ELF-1 (cell line): ENCODE measurements around the gene GJE1.

ENCODE experiments used
- DNase-seq: peaks from one replicate; pipeline ENCODE4 v3.0.0-alpha.2; 2016; ENCODE audit warnings: low read depth, low spot score

Gene GJE1

DNA sequence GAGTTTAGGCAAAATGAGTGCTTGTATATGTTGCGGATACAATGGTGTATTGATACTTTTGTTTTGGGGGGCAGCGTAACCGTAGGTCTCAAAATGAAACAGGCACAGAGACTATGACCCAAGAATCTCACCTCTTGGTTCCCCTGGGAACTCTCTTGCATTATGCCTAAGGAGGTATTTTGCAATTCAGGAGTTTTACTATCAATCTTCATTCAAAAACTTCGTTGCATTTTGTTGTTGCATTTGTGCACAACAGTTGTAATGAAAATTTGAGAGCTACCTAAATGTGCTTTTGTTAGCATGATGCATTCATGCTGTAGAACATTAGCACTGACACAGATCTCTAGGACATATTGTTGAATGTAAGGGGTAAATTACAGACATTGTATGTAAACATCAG lies 32.5 kb downstream of the GJE1 start:
- DNase-seq, result no peak

DNA sequence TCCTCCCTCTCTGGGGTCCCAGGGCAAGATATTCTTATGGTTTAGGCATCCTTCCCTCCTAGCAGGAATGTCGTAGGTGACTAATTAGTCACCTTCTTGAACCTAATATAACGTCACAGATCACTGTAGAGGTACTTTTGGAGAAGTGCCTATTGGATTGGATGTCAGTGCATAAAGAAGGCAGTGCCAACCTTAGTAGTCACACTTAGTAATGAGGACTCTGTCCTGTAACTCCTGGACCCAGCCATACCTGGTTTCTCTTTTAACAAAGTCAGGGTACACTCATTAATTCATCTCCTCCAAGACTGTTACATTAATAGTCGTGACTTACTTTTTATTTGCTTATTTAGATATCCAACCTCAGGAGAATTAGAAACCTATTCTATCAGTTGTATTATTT lies 34.3 kb downstream of the GJE1 start:
- DNase-seq, result no peak

DNA sequence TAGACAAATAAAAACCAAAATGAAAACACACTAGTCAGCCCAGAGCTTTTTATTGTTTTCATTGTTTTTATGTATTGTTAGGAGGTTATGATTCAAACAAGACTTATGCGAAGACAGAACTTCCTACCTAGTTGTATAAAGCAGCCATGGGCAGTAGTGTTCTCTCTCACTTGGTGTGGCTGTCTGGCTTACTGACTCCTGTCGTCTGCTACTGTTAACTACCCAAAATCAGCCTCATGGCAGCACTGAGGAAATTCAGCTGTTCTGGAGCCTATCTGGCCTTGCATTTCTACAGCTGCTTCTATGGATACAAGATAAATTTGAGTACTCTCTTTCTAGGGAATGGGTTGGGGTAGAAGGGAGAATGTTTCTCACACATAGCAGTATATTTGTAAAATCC lies 34.8 kb downstream of the GJE1 start:
- DNase-seq, result no peak

DNA sequence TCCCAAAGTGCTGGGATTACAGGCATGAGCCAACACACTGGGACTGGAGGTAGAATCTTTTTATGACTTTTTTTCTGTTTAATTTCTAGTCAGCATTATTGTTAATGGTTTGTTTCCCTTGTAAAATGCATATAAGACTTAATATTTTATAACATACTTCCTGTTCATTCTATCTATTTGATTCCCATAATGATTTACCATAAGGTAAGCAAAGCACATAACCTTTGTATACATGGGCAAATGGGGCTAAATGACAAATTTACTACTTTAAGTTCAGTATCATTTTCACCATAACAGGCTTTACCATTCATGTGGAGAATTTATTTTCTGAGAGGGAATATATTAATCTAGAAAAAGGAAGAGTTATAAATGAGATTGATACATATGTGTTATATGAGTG lies 38.6 kb downstream of the GJE1 start:
- no peak for DNase-seq

DNA sequence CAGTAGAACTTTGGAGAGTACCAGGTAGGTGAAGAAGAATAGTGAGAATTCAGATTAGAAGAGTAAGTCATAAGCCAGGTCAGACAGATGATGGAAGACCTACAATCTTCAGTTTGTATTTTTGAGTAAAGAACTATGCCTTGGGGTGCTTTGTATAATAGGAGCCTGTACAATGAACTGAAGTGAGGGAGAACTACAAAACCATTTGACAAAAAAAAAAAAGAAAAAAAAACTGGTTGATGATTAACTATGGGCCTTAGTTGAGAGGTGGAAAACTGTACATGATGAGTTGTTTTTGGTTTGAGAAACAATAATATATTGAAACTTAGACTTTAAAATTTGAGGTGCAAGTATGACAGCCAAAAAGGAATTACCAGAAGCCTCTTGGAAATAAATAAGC lies 40.0 kb downstream of the GJE1 start:
- no peak for DNase-seq

DNA sequence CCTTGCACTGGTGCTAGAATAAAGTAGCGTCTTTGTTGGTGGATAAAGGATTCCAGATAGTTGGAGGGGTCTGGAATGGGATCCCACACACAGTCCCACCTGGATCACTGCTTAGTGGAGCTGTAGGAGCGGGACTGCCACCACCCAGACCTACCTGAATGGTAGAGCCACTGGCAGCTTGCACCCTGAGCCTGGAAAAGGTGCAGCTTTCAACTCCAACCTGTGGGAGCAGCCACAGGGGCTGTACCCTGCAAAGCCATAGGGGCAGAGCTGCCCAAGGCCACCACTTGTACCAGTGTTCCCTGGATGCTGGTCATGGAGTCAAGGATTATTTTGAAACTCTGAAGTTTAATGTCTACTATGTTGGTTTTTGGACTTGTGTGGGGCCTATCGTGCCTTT lies 41.3 kb downstream of the GJE1 start:
- DNase-seq, result no peak

DNA sequence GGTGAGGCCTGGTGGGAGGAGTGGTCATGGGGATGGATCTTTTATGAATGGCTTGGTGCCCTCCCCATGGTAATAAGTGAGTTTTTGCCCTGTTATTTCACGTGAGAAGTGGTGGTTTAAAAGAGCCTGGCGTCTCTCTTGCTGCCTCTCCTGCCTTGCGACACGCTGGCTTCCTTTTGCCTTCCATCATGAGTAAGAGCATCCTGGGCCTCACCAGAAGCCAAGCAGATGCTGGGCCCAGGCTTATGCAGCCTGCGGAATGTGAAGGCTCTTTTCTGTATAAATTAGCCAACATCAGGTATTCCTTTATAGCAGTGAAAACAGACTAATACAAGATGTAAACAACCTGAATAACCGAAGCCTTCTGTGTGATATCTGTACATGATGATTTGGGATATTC lies 42.0 kb downstream of the GJE1 start:
- no peak for DNase-seq

DNA sequence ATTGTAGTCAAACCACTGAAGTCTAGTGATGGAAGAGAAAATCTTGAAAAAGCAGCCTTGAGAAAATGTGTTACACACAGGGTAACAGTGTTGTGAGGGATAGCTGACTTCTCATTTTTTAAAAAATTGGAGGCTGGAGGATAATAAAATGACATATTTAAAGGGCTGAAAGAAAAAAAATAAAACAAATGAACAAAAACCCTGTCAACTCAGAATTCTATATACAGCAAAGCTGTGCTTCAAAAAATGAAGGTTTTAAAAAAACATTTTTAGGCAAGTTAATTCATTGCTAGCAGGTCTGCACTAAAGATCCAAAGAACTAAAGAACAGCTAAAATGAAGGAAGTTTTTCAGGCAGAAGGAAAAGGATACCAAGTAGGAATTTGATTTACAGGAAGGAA lies 45.4 kb downstream of the GJE1 start:
- DNase-seq, result no peak

DNA sequence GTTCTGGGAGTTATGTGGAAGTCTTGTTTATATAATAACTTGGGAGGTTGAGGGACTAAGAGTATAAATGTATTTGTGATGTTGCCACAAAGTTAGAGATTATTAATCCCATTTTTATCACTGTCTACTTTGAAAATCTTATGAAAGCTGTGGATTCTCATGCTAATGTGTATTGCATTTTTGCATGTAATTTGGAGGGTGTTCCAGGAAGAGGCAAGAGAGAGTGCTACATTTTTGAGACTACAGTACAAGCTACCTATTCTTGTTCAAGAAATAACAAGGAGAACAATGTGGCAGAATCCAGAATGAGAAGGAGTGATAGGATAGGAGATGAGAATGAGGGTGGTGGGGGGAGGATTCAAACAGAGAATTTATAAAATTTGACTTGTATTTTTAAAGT lies 49.3 kb downstream of the GJE1 start:
- DNase-seq, result no peak

DNA sequence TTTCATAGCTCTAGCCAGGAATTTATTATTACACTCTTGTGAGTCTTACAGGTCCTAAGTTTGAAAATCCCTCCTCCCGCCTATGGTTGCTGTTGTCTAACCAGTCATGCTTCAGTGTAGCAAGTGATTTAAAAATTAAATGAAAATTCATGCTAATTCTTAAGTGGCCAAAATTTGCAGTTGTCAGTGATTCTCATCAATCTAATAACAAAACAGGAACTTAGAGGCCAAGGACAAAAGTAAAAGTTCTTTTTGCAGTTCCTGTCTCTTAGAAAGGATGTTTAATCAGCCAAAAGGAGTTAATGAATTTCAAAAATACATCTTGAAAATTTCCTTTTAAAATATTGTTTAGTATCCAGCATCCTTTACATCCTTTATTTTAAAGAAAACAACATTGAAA lies 50.6 kb downstream of the GJE1 start:
- no peak for DNase-seq

DNA sequence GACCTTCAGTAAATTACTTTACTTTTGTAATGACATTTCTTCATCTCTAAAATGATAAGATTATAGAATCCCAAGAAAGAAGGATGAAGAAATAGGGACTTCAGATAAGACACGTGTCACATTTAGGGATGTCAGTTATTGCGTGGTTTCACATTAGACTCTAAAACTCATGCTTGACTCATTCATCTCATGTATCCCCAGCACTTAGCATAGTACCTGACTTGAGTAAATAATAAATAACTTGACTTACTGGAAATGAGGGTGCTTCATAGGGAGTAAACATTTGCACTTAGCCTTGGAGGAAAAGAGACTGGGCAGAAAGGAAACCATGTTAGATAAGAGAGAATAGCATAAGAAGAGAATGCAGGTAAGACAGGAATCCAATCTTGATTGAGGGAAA lies 51.6 kb downstream of the GJE1 start:
- DNase-seq, result no peak
